ENCODE measurements around the gene HTR1A.

Gene HTR1A

GRCh38 chr5:63962279-63962678, at the start of gene HTR1A:
Gene HTR1A (minus strand): TSS chr5:63962445. CDS start chr5:63961719, 726 bp downstream.
- no peak for DNase-seq (ENCODE audit: low spot score)

- no peak for DNase-seq (ENCODE audit: low spot score)
These were observed 41.7 kb upstream of the HTR1A start for GRCh38 chr5:64003966-64004365.

- DNase-seq (ENCODE audit: low spot score), result no peak
These were observed 37.9 kb upstream of the HTR1A start for GRCh38 chr5:64000096-64000495.

DNA sequence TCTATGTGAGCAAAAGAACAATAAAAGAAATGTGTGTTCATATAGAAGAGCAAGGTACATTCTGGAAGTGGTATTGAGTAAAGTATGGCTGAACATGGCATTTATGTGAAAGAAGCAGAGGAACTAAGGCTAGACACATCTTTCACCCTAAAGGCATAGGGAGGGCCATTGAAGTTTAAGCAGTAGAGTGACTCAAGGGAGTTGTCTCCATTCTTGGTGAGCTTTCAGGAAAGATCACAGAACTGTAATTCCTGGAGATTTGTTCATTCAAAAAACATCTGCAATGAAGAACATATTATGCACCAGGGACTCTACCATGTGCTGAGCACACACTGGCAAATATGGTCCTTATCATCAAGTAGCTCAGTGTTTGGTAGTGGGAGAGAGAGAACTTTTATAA, 24.8 kb upstream of the HTR1A start:
- DNase-seq (ENCODE audit: low spot score), result no peak

GRCh38 chr5:63981864-63982263, 19.6 kb upstream of the HTR1A start:
- no peak for DNase-seq (ENCODE audit: low spot score)

DNA sequence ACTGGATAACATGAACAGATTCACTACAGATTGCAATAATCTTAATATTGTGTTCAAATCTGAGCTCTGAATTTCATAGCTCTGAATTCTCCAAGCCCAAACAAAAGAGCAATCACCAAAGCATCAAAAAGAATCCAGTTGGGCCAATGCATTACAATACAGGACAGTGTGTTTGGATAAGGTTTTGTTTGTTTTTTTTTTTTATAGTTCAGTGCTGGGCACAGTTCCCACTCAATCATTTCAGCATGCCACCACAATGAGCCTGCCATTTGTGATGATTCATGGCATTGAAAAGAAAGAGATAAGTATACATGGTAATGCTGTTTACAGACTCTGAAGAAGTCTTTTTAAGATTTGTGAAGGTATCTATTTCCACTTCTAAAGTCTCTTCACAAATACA, 1.7 kb upstream of the HTR1A start:
- no peak for DNase-seq (ENCODE audit: low spot score)

DNA sequence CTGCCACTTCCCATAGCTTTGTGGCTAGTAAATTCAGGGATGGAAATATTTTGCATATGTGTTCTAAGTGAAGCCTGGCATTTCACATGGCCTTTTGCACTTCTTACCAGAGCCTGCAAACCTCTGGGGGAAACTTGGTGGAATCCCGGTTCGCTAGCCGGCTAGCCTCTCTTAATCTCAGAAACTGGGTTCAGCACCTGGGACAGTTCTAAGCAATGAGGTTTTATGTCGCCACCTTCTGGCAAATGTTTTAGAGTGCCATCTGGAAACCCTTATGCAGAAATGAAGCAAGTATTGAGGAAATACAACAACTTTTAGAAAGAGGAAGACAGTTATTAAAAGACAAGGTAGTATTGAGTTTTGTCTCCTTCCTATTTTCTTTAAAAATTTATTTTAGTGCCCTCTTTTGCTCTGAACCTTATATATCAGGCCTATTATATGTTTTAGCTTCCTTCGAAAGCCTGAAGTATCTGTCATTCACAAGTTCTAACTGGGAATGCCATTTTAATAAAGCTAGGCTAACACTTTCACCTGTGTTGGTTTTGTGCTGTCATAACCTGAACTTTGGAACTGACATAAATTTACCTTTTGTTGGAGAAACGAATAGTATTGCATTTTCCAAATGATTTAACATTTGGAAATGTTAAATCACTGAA, 963 bp upstream of the HTR1A start:
- DNase-seq (ENCODE audit: low spot score), result no peak

DNA sequence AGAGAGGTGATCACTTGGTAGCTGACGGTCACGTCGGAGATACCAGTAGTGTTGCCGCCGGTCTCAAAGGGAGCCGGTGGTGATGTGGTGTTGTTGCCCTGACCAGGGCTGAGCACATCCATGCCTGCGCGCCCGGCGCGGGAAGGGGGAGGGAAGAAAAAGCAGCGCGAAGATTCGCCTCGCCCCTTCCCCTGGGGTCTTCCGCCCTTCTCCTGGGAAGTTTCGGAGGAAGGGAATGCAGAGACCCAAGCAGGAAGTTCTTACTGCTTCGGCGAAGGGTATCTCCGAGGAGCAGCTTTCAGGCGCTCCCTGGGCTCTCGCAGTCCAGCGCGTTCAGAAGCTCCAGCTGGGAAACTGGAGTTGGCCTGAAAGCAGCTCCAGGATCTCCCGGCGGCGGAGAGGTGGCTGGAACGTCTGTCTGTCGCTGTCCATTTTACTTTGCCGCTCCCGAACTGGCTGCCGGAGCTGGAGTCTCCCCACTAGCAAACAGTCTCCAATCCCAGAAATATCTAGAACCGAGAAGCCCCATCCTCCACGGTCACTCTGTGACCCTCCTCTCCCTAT, 565 bp downstream of the HTR1A start:
- no peak for DNase-seq (ENCODE audit: low spot score)

DNA sequence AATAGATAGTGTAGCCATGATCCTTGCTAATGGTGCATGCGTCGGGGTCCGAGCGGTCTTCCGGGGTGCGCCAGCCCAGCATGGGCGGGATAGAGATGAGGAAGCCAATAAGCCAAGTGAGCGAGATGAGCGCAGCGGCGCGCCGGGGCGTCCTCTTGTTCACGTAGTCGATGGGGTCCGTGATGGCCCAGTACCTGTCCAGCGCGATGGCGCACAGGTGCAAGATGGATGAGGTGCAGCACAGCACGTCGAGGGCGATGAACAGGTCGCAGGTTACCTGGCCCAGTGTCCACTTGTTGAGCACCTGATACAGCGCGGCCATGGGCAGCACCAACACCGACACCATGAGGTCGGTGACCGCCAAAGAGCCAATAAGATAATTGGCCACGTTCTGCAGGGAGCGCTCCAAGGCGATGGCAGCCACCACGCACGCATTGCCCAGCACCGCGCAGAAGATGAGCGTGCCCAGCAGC, 1.1 kb downstream of the HTR1A start:
- DNase-seq (ENCODE audit: low spot score), result no peak

GRCh38 chr5:63960646-63961045, 1.6 kb downstream of the HTR1A start:
- DNase-seq (ENCODE audit: low spot score), result no peak

DNA sequence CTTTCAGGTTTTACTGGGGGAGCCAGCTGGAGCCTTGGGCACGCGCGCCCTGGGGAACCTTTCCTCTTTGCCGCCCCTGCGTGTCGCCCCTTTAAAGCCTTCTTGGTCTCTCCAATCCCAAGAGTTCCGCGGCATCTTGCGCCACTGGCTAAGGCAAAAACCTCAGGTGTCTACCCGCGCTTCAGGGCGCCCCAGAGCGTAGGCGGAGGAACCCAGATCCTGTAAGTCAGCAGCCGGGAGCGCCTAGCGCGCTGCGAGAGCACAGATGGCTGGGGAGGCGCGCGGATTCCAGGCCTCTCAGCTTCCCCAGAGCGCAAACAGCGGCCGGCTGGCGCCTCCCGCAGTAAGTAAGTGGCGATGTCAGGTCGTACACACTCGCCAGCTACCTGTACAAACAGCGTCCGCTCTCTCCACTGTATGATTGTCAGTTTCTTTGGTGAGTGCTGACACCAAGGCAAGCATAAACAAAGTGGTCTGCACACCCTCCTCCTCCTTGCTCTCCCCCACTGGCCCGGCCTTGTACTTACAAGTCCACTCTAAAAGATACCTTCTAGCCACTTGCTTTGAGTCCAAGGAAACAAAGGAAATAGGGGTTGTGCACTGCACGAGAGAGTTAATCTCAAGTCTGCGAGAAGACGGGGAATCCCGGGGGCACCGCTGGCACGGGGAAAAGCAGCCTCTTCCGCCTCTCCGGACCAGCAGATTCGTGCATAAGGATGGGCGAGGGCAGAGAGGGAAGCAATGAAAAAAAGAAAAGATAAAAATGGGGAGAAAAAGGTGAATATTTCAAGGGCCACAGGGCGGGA, 2.9 kb downstream of the HTR1A start:
- no peak for DNase-seq (ENCODE audit: low spot score)

DNA sequence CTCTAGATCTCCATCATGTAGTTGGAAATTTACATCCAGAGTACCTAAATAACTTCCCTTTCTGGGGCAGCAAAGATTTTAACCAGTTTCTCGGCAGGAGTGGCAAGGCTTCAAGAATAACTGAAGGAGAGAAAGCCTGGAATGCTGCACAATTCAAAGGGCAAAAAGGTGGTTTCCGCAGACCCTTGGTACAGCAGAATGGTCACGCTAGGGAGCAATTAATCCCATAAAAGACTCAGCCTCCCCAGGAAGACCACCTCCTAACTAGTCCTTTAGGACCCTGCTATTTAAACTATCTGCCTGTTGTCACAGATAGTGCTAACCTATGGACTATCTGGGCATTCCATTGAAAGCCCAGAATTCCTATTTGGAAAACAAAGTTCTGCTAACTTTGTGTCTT, 3.6 kb downstream of the HTR1A start:
- no peak for DNase-seq (ENCODE audit: low spot score)

GRCh38 chr5:63957617-63958016, 4.6 kb downstream of the HTR1A start:
- no peak for DNase-seq (ENCODE audit: low spot score)

- no peak for DNase-seq (ENCODE audit: low spot score)
These were observed 9.0 kb downstream of the HTR1A start for GRCh38 chr5:63953217-63953616.

DNA sequence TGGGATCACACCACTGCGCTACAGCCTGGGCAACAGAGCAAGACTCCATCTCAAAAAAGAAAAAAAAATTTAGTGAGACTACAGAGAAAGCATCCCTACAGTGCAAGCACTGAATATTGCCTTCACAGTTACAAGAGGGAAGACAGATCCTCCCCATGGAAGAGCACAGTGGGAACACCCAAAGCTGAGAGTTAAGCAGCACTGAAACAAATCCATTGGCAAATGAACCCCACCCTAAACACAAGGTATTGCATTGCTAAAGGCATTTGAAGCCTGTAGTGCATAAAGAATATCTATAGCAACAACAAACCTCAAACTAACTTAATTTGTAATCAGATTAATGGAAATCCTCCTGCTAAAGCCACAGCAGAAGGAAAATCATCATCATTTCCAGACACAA, 27.1 kb downstream of the HTR1A start:
- no peak for DNase-seq (ENCODE audit: low spot score)

DNA sequence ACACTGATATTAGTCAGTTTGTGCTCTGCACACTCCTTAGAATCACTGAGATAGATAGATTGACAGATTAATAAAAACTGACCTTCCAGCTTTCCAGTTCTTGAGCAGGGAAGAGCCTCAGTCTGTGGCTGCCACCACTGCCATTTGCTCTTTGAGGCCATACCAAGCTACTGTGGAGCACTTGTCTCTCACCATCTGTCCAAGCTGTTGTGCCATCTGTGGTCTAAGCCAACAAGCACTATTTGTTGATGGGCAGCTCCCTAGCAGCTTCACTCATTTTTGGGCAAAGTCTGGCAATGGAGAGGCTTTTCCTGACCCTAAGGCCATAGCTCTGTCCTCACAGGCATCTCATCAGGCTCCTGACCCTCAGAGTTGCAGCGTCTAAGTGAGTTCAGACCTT, 30.4 kb downstream of the HTR1A start:
- no peak for DNase-seq (ENCODE audit: low spot score)

GRCh38 chr5:63928451-63928850, 33.8 kb downstream of the HTR1A start:
- no peak for DNase-seq (ENCODE audit: low spot score)

DNA sequence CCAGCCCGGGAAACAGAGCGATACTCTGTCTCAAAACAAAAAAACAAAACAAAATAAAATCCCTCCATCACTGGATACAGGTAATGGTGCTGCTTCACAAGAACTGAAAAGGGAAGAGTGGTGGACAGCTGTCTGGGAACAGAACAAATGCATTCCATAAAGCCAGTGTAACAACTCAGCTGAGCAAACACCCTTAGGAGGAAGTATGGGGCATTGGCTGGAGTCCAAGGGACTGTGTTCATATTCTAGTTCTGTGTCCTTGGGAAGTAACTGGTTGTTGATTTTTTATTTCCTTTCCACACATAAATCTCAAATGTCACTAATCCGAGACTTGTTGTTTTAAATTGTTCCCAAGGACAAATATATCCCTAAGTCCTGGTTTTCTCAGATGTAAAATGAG, 38.3 kb downstream of the HTR1A start:
- DNase-seq (ENCODE audit: low spot score), result no peak

- no peak for DNase-seq (ENCODE audit: low spot score)
These were observed 42.3 kb downstream of the HTR1A start for GRCh38 chr5:63919763-63920478.

GRCh38 chr5:63916786-63917185, 45.5 kb downstream of the HTR1A start:
- DNase-seq (ENCODE audit: low spot score), result no peak

GRCh38 chr5:63911871-63912270, 50.4 kb downstream of the HTR1A start:
- DNase-seq (ENCODE audit: low spot score), result no peak
